HG03342 (cell line): ENCODE data around the gene CRACR2A.

Source experiments
- ATAC-seq: cut with Tn5 transposase; IDR thresholded peaks from one replicate; pipeline ENCODE4 v1.9.1; 2021; ENCODE audit warnings: mild to moderate bottlenecking, moderate library complexity; ENCODE audit not compliant: unreplicated experiment

CRACR2A gene

DNA sequence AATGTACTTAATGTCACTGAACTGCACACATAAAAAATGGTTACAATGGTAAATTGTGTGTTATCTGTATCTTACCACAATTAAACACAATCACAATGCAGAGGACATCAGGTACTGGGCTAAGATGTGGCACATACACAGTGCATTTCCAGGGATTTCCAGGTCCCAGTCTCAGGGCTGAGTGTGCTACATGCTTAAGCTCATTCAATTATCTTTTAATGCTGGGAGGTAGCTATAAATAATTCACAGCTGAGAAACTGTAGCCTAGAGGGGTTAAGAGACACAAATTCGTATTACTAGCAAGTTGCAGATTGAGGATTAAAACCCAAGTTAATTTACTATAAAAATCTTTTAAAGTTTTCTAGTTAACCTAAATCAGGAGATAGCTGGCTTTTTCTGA, 67.1 kb downstream of the CRACR2A start:
- ATAC-seq: no peak

DNA sequence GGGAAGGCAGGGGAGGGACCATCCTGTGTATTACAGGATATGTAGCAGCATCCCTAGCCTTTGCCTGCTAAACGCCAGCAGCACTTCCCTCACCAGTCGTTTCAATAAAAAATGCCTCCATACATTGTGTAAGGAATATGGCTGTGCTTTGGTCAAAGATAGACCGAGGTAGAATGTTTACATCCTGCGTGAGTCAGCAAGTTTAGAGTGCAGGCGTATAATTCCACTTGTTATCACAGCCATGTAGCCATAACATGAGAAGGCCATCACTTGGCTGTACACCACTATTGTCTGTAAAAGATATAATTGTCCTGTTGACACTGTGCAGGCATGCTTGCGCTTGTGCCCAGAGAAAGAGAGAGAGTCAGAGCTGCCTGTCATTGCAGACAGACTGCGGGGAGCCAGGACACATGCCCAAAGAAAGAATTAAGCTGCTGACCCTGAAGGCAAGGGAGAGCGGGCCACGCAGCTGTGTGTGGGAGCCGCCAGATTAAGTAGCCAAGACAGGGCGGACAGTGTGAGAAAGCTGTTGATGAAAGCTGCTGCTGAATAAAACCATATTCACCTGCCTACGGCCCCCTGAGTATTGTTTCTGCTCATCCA, 68.4 kb downstream of the CRACR2A start:
- ATAC-seq: no peak

DNA sequence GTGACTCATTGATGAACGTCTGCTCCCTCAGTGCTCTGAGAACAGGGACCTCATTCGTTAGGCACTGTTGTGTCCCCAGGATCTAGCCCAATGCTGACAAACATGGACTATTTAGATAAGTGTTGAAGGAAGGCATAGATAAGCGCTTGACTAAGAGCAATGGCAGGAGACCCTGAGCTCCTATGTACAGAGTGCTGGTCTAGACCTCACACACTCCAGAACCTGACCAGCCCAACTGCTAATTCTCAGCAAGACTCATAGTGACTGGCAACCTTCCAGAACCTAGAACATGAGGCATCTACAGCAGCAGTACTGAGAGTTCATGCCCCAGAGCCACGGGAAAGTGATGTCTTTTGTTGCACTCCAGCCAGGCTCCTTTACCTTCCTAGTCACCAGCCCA, 69.2 kb downstream of the CRACR2A start:
- ATAC-seq: no peak

DNA sequence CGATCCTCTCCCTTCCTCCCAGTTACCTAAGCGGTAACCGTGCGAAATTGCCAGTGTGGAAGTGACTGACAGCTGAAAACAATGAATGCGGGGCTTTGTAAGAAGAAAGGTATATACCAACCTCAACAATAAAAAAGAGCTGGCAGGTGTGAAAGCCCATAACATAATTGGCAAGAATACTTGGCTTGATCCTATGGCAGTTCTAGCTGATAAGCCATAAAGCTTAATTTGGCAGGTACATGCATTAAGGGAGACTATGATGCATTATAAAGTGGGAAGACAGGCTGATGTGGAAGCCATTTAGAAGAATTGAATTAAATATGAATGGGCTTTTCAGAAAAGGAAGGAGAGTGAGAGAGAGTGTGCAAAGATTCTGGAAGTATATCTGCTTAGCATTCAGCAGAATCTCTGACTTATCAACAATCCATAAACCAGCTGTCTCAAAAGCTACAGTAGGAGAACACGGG, 71.3 kb downstream of the CRACR2A start:
- ATAC-seq: no peak

DNA sequence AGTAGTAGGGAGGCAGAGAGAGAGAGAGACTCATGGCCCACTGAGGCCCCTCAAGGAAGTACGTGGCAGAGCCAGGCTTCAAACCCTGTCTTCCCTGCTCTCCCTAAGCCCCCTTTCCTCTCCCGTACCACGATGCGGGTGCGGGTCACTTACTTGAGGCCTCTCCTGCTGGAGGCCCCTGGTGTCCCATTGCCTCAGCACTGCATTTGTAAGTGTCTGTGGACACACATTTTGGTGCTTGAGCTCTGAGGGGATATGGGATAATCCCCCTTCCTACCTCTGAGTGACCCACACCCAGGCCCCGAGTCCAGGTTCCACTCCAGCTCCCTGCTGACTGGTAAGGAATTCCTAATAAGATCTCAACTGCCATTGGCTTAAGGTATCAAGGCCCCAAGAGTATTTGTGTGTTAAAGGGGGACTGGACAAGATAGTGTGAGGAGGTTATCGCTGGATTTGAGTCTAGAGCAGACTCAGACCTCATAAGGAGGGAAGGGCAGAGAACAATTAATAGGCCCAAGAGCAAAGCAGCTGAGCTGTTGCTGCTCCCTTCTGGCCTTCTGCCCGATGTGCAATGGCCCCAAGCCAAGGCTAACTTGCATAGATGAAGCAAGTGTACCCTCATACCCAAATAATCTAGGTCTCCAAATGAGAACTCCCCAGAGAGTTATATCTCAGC, 71.9 kb downstream of the CRACR2A start:
- ATAC-seq: no peak

DNA sequence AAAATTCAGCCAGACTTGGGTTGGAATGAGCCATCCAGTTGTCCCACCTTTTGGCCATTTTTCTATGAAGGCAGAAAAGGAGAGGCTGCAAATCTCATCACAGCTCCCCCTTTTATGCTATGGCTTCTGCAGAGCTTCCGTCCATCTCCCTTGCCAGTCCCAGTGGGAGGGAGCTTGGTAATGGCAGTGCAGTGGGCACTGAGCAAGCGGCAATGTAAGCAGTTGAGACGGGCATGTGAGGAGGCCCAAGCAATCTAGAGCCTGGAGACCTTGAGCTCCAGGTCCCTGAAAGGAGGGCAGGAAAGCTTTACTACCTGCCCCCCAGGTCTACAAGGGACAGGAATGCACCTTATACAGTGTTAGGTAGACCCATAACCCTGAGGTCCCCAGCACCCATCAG, 73.1 kb downstream of the CRACR2A start:
- no peak for ATAC-seq

DNA sequence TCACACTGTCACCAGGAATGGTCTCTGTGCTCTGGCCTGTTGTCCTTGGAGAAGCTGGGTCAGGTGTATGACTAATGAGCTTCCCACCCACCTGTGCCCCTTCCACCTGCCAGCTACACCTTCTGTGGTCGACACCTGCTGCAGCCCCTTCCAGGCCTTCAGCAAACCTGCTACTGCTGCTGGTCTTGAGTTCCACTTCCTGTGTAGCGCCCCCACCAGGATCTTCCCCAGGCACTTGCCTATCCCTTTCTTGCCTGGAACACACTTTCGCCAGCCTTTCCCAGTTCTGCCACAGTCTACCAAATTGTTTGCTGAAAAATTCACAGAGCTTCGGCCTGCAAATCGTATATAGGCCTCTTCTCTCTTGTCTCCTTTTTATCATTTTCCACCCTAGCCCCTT, 75.3 kb downstream of the CRACR2A start:
- no peak for ATAC-seq

DNA sequence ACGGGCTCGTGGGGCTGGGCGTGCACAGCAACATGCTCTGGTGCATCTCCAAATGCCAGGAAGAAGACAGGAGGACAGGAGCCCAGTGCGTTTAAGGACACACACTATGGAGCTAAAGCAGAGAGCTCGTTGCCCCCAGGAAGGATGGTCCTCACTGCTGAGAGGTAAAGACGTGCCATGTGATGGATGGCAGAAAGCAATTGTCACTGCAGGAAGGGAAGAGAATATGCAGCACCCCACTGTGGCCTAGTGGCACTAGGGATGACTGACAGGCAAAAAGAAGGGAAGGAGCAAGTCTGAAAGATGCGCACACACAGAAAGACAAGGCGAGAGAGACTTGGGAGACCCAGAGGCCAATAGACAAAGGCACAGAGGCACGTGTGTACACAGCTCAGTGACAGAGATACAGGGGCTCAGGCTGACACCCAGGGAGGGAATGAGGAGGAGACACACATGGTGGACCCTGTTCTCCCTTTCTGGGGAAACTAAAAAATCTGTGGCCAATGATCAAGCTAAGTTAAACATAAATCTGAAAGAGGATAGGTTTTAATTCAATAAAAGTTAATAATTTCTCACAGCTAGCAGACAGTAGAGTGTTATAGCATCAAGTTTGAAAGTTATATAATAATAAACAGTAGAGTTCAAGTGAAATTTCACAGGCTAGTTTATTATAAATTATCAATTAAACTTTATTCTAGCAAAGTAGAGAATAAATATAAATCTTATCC, 78.8 kb downstream of the CRACR2A start:
- no peak for ATAC-seq

DNA sequence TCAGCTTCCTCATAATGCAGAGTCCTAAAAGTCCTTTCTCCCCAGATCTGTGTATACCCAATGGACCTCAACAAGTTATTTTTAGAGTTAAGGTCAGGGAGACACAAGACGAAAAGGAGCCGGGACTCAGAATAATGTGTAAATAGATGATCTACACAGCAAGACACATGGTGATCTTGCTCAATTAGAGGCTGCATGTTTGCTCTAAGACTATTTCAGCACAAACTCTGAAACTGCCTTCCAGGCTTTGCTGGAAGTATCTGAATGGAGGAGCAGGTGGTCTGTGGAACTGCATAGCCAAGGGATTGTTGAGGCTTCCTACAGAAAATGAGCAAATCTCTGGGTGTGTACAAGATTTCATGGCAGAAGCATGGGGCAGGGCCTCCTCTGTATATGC, 80.8 kb downstream of the CRACR2A start:
- no peak for ATAC-seq

DNA sequence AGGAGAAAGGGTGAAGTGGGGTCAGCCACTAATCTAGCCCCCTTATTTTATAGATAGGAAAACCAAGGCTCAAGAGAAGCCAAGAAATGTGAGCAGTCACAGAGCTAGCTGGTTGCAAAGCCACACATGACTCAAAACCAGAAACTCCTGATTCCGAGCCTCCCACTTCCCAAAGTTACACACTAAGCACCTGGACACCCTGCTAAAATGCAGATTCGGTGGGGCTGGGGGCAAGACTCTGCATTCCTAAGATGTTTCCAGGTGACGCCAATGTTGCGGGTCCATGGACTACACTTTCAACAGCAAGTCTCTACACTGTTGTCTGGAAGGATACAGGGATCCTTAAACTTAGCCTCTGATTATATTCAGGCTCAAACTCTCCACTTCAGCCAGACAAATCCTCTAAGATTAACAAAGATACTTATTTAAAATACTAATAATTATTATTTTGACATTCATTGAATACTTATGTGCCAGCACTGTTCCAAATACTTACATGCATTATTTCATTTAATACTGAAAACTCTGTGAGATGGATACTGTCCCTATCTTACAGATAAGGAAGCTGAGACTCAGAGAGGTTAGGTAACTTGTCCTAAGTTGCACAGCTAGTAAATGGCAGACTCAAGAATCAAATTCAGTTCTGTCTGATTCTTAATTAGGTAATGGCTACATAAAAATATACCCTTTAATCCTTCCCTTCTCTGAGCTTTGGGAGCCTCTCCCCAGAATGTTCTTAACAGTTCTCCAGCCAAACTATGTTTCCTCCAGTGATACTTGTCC, 81.4 kb downstream of the CRACR2A start:
- no peak for ATAC-seq

DNA sequence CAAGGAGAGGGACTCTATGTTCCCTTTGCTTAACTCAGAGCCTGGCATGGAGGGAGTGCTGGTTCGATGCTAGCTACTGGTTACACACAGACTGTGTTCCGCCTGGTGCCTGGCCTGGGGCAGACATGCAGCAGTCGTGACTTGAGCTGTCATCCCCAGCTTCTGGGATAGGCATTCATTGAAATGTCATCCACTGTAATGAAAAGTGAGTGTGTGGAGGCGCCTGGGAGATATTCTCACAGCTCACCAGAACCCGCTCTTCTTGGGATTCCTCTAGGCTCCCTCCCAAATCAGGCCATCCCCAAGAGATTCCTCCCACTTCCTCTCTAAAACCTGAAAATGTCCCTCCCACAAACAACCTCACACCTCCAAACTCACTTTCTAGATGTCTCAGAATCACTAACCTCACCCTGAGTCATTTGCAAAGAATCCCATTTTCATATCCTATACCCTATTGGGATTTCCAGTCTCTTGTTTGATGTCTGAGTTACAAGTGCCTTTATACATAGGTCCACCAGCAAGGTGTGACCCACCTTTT, 82.8 kb downstream of the CRACR2A start:
- no peak for ATAC-seq

DNA sequence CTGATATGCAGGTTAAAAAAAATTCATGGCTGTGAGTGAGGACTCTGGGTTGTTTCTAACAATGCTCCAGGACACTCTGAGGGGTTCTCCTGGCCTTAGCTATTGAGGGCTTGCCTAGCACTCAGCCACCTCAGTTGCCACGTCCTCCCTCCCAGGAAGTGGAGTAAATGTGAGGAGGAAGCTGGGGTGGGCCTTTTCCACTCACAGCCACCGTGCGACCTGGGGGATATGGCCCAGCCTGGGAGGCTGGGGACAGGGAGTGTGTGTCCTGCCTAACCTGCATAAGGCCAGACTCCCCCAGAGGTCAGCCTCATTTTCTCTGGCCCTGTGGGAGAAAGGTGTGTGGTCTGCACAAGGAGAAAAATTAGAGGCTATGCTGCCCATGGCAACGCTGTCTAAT, 83.3 kb downstream of the CRACR2A start:
- no peak for ATAC-seq

DNA sequence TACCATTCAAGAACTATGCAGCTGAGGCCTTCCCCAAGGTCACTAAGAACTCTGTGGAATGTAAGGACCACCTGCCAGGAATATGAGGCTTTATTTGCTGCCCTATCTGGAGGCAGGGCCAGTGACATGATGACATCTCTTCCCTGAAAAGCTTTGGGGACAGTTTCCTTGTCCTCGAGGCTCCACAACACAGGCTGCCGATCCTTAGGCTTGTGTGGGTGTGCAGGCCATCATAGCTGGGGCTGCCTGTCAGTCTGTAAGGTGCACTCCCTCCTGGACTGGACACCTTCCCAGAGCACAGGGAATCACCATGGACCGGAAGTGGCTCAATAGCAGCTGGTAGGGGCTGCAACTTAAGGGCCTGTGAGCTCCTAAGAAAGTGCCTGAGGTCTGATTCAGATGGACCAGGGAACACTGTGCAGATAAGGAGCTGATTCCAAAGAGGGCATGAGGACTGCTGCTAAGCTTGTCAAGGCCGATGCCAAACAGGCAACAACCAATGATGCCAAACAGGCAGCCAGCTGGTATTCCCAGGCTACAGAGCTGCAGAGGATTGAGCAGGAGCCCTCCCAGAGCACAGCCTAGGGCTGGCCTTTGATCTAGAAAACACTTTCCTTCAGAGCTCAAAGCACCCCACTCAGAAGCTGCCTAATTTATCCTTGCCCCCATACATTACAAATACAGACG, 84.3 kb downstream of the CRACR2A start:
- no peak for ATAC-seq

DNA sequence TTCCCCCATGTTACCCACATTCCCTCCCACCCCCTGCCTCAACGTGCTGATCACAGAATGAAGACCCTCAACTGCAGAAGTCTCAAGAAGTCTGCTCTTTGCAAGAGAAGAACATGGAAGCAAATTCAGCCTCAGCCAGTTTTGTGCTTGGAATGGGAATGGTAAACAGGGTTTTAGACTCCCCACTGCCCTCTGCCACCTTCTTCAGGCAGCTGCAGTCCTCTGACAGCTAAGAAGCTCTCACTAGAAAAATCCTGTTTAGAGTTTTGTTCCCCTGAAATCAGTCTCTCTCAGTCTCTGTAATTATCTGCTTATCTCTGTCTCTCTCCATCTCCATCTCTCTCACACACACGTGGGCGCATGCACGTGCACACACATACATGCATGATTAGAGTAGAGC, 85.4 kb downstream of the CRACR2A start:
- ATAC-seq: no peak

DNA sequence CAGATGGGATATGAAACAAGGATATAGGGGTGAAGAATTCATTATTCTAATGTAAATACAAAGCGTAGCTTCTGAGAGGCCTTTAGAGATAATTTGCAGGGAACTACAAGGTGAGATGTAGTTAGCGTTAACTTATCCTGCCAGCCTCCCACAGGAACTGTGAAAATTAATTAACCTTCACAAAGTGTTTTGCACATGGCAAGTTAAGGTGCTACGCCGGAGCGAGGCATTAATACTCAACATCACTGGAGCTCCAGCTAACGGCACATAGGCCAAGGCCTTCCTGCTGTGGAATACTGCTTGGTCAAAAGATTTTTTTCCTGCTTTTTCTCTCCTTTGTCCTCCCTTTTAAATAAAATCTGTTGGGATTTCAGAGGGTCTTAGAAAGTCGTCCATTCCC, 86.5 kb downstream of the CRACR2A start:
- no peak for ATAC-seq

DNA sequence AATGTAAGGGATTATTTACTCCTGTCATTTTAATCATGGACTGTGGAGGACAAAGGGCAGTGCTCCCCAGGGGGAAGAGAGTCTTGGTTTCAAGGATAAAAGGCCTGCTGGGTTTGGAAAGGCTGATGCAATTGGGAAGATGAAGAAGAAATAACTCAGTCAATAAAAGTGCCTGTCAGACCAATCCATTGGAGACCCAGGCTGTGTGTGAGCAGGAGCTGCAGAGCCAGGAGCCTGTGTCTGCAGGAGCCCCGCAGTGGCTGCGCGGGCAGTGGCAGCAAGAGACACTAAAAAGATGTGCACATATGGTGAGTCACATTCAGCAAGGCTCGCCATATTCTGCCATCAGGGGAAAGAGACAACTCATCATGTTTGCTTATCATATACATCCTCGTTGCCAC, 90.4 kb downstream of the CRACR2A start:
- ATAC-seq: no peak

DNA sequence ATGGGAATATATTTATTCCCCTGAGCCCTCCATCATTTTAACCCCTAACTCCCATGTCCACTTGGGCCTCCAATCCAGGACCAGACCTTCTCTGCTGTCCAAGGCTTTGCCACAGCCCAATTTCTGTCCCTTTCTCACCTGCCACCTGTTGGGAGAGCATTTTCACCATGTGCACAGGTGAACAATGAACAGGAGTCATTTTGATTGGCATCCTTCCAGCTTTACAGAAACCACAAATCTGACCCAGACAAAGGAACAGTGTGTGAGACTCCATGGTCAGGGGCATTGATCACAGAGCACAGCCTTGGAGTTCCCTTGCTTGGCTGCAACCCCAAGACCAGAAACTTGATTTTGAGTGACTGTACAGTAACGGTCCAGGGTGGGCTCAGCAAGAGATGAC, 91.9 kb downstream of the CRACR2A start:
- no peak for ATAC-seq

DNA sequence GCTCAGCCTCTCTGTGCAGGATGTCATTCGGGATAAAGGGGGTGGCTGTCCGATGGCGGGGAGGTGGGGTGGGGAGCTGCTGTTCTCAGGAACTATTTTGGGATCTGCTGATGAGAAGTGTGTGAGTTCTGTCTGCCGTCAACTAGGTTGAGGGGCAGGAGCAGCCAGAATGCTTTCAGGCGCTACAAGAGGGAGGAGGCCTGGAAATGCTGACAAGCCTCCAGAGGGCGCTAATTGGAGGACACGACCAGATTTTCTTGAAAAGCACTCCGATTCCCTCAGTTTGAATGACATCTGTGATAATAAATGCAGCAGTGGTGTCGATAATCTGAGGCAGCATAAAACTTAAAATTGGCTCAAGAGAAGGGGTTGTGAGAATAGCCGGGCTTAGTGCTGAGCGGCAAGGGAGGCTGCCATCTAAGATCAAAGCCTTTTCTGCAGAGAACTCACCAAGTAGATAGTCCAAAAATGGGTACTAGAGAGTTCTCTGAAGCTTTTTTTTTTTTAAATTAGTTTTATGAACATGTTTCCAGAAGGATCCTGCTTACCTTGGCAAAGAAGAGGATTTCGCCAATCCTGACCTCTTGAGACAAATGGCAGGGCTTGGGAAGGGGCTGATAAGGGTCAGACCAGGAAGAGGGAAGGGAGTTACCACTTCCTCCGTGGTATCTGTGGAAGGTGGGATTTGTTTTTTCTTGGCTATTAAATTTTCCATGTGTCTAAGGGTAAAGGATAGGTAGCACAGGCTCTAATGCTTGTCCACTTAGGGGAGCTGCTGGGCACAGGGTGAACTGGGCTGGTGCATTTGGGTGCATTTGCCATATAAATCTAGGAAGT, 94.4 kb downstream of the CRACR2A start:
- ATAC-seq: no peak

DNA sequence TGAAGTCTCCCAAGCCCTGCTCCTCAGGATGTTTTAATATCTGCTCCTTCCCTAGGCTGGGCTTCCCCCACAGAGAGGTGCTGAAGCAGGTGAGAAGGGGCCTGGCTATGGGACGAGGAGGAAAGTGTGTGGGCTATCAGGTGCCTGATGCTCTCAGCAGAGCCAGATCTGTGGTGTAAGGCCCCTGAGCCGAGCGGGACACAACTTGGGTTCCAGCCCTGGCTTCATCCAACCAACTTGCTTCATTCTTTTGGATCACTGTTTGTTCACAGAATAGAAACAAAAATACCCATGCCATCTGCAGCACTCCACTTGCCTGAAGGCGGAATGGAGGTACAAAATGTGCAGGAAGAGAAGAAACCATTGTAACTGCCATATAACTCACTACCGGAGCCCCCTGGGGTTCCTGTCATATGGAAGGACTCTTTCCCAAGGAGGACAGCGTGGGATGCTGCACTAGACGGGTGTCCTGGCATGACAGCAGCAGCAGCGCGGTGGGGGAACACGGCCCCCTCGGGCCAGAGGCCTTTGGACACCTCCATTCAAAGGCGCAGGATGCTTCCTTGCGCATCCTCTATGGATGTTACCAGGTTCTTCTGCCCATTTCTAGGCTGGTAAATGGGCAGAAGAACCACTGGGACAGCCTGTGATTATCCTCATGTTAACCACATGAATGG, 95.8 kb downstream of the CRACR2A start:
- ATAC-seq: no peak
